T-helper 1 cell (primary cell): ENCODE results near the gene VOPP1.

ENCODE experiments used
- DNase-seq, 5 donors: peaks; one replicate each; pipeline ENCODE4 v3.0.0-alpha.2; 2012 to 2020

The VOPP1 gene

DNA sequence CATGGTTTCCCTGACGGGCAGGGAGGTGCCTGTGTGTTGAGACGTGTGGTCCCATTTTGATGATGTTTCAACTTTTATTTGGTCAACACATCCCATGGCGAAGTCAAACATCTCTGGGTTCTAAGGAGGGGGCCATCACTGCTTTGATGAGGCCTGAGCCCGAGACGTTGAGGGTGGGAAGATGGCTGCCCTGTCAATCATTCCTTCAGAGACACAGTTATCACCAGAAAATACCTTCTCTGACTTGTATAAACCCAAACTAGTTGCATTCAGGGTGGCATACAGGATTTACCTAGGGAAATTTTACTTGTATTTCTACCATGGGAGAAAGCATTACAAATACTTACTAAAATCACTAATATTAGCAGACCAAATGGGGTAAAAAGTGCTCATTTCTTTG is 64.6 kb downstream of the VOPP1 start:
- DNase-seq: no peak

- DNase-seq: no peak
Measured at GRCh38 chr7:55504967-55505658, 67.2 kb downstream of the VOPP1 start.

DNA sequence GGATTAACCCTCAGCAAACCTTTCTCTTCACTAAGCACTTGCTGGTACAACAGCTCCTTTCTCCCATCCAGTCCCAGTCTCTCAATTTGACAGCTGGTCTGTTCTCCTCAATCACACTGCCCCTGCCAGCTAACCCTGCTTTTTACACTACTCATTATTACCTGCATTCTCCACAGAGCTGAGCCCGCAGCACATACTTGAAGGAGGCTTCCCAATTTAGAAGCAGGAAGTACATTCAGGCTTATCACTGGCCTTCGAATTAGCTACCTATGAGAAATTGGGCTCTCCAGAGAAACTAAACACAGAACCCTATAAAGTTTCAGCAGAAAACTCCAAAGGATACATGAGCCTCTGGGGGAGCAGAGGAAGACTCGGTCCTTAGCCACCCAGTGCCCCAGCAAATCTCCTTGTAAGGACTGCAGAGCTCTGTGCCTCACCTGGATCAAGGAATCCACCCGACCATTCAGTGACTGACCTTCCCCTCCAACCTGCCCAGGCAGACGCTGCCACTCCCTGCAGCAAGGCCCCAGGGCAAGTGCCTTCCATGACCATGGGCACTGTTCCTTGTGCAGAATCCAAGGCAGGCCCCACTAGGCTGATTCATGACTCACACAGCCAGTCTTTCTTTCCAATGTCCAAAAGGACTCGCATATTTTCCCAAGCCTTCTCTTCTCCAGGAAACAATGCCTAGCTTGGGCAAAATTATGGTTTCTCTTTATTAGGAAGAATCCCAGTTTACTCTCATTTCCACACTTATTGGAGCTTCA is 68.0 kb downstream of the VOPP1 start:
- DNase-seq: no peak

DNA sequence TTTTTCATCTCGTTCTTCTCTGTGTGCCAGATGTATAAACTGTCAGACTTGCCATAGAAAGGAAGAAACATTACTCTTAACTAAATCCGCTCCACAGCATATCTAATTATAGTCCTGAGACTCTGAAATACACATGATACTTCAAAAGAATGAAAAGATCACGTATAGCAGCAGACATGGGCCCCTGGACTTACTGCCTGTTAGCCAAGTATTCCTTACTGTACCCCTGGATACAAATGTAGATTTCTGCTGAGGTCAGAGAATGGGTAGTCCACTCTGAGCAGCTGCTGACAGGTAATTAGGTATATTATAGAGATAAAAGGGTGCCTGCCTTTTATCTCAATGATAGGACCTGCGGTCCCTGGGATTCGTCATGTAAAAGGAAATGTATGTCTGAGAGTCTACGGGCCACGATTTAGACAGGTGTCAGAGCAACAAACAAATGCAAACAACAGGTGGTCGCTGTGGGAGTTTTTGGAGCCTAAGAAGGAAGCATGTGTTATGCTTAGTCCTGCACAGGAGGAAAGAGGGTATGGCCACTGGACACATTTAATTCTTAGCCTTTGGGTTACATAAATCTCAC is 69.4 kb downstream of the VOPP1 start:
- DNase-seq: no peak

GRCh38 chr7:55502124-55502857 is 70.0 kb downstream of the VOPP1 start:
- no peak for DNase-seq

- DNase-seq: no peak
Measured at GRCh38 chr7:55501611-55502010, 70.7 kb downstream of the VOPP1 start.

DNA sequence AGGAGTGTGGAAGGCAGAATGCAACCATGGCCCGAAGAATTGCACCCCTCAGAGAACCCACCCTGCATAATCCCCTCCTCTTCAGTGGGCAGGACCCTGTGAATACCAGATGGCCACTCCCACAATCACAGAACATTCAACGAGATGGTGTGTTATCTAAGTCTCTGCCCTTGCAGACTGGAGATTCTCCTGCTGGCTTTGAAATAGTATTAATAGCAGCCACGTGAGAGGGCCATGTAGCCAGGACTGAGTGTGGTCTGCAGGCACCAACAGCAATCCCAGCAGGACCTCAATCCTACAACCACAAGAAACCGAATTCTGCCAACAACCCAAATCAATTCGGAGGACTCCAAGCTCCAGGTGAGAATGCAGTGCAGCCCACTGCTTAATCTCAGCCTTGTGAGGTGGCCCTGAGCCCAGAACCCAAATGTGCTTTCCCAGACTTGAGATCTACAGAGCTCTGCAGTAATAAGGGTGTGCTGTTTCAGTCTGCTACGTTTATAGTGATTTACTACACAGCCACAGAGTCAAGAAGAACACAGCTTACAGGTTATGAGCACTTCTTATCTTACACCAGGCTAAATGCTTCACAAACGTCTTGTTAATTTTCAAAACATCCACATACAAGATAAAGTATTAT is 72.1 kb downstream of the VOPP1 start:
- DNase-seq: no peak

DNA sequence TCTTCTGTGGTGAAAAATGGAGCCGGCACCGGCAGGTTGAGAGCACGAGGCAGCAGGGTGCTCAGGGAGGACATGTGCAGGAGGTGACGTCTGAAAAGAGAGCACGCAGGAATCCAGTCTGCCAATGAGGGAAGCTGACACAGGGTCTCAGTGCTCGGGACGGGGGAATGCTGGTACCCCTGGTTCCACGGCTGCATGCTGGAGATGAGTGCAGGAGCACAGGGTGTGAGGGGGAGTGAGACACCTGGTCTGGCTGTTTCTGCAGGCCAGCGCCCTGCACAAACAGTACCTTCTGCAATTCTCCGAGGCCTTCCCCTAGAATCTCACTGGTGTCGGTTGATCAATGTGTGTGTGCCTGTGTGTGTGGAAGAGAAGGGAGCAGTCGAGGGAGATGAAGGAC is 72.7 kb downstream of the VOPP1 start:
- DNase-seq: no peak

DNA sequence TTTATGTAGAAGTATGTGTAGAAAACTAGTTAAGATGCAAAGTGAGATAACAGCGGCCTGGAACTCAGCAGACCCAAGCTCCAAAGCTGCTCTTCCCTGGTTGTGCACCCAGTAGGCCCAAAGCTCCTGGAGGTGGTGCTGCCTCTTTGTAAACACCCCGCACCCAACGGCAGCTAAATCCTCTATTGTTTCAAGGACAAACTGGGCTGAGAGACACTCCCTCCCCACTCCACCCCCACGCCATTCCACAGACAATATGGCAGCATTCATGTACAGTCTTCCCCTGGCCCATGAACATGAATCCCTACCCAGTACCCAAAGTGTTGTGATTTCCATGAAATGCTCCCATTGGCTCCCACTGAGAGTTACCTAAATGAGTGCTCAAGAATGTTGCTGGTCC is 73.5 kb downstream of the VOPP1 start:
- DNase-seq: no peak

DNA sequence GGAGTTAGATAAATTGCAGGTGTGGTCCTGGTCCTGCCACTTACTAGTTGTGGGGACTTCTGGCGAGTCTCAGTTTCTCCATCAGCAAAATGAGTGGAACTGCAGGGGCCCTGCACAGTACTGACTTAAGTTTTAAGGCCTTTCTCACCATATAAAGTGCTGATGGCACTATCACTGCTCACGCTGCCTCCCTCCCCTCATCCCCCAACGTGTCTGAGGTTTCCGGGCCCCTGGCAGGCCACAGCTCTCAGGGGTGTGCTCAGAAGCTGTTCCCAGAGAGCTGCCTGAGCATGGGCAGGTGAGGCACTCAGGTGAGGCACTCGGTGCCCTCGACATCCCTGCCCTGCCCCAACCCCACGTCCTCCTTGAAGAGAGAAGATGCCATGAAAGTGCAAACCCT is 74.2 kb downstream of the VOPP1 start:
- DNase-seq: no peak

- DNase-seq: no peak
Measured at GRCh38 chr7:55497521-55497920, 74.8 kb downstream of the VOPP1 start.

GRCh38 chr7:55496906-55497305 is 75.4 kb downstream of the VOPP1 start:
- no peak for DNase-seq

DNA sequence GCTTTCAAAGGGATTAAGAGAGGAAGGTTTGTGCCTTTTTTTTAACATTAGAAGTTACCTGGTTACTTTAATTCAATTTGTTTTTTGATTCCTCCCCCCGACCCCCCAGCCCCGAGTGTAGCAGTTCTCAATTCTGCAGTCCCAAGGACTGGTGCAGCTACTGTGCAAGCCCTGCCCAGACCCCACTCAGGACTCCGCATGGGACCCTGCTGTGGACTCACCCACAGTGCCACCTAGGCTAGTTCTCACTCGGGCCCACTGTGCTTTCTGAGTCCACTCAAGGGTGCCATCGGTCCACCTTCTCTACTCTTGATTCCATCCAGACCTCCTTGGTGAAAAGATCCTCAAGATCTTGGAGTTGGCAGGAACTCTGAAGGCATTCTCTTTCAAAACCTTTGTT is 77.4 kb downstream of the VOPP1 start:
- no peak for DNase-seq

DNA sequence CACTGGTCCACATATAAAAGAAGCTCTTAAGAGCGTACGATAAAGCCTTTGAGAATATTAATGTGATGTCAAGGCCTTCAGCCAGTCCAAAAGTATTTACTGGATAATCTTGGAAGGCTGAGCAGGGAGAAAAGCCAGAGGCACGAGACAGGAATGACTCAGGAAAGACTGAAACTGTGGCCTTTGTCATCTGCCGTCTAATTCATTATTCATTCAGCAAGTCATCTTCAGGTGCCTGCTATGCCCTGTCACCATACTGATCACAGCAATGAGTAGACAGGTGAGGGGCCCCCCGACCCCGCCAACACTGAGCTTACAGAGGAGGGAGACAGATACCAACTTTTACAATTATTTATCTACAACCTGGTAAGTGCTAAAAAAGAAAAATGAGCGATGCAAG is 78.9 kb downstream of the VOPP1 start:
- DNase-seq: no peak

DNA sequence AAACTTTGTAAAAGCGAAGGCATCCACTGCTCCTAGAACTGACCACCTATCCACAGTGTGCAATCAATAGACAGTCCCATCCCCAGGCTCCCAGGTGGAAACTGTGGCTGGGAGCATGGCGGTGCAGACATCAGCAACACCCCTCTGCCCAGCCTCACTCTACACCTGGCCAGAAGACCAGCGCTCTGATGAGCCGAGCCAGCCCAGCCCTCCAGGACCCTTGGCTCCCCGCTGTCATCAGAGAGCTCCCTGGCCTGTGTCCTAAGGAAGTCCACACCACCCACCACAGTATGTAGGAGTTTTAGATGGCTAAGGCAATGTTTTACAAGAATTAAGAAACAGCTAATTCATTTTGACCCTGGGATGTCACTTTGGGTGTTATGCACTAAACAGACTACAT is 81.0 kb downstream of the VOPP1 start:
- DNase-seq: no peak

- no peak for DNase-seq
Measured at GRCh38 chr7:55490099-55490498, 82.2 kb downstream of the VOPP1 start.

DNA sequence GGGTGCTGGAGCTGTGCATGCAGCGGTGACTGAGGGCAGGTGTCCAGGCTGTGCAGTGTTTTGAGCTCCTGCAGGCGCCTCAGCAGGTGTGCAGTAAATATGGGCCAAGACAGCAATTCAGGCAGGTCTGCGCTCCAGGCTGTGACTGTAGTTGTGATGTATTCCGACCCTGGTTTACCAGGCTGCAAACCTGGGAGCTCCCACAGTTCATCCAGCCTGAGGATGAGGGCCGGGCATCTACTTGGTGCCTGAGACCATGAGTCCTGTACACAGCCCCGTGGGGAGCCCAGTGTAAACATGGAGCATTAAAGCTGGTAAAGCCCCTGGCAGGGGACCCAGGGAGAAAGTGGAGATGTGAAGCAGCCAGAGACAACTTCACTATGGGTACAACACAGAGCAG is 82.8 kb downstream of the VOPP1 start:
- no peak for DNase-seq

DNA sequence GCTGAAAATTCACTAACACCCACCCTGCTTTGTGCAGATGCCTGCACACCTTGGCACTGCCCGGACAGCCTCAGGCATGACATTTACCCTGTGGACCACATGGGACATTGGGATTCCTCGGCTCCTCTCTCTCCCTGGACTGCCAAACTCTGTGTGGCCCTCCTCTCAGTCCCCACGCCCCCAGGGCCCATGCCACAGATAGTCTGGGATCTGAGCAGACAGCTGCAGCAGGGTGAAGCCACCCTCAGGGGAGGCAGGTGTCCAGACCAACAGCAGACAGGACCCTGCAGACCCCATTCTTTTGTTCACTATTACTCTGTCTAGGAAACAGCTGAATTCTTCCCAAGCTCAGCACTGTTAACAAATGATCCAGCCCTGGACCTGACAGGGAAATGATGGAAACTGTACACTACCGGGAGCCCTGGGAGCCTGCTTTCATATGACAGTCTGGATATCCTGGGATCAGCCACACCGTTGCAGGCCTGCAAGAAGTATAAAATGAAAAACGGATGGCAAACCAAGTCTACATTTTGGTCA is 83.4 kb downstream of the VOPP1 start:
- DNase-seq: no peak

DNA sequence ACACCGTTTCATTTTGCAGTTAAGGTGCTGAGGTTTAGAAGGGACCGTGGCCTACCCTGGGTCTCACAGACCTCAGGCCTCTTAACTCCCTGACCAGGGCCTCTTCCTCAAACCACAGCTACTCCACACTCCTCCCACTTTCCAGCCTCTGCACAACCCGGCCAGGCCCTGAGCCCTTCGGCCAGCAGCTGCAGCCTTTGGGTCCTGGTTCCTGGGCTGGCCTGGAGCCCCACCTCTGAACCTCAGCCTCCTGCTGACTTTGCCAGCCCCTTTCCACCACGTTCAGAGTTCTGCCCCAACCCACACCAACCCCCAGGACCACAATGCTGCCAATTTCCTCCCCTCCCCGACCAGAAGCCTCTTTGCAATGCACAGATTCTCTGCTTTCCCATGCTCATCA is 84.1 kb downstream of the VOPP1 start:
- no peak for DNase-seq

- no peak for DNase-seq
Measured at GRCh38 chr7:55486991-55487390, 85.3 kb downstream of the VOPP1 start.

DNA sequence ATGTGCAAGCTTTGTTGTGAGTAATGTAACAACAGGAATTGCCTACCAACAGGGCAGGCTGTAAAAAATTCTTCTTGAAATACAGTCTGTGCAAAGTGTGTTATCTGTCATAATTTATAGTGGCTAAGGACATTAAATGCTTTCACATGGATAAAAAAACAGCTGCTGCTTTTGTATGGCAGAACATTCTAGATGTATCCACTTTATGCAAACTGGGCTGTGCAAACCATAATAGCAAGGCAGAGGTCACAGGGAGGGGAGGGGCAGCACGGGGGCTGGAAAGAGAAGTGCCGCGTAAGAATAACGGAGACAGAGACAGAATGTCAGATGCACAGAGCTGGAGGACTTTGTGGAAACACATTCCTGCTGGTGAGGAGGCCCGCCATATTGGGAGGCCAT is 86.1 kb downstream of the VOPP1 start:
- DNase-seq: no peak

DNA sequence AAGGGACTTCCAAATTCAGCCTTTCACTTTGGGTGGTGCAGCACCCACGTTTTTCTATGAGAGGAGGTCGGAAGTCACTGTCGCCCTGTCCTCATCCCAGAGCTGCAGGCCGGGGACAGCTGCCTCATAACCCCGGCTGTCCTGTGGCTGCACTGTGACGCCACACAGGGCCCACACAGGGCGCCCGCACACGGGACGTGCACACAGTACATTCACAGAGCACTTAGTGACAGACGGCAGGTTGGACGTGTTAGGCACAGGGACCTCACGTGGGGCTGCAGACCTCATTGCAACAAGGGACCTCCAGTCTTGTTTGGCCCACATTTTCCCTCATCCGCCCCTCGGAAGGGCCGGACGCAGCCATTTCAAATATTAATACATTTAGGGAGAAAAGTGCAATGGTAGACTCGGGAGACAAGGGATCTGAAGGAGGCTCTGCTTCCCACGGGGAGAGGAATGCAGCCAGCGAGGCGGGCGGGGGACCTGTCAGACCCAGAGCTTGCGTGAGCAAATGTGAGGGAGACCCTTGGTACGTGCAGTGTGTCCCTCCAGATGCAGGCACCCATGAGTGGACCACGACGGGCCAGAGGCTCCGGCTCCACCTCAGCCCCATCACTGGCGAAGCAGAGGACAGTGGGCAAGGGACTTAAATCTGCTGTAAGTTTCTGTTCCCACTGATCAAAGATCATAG is 86.7 kb downstream of the VOPP1 start:
- DNase-seq: no peak
